ENCODE measurements around the gene LDLRAD2. TPM values are rescaled to one million over a fixed set of nuclear protein-coding genes. Genes with fewer than 3 reads are reported as not detected.
A peak's percentile ranks its signal among the peaks of the same experiment; 100 is the strongest.

Gene LDLRAD2
- polyA plus RNA-seq, 1 of the 3 experiments (the other 2 are of a cell fraction) = 0.02 TPM

GRCh38 chr1:21782868-21783678 is 29.0 kb upstream of the LDLRAD2 start, which contains the start of gene USP48:
Gene USP48, minus strand, starts transcription at chr1:21783149. Its CDS starts 192 bp downstream, at chr1:21782957.
- H3K9me2 ChIP-seq = no peaks in the 10 kb centered on the region
- H3K4me1 ChIP-seq (ENCODE audit: control insufficient read depth in 1 of 2, insufficient read depth in 2 of 2, low read depth in 1 of 2, low read length in 1 of 2) = peaks cover 0 to 3% of the 10 kb centered on the region in 2 experiments; a peak in 1 of 4 replicates
- H3K27ac ChIP-seq (ENCODE audit: low read depth in 2 of 2, low read length in 1 of 2) = peak within 1 kb of the TSS; percentile 99 to 100
- DNase-seq = peak; percentile 97
- ChIA-PET CTCF (interaction anchor here (0.7 to 1.7 kb wide), 9 partner anchors 33 to 413 kb away, joined by 3 to 7 read pairs (median 3); no protein-coding TSS in a partner anchor), POLR2A (no interaction called here)
- H2AFZ ChIP-seq (ENCODE audit: low read depth) = peak within 1 kb of the TSS; percentile 98
- no peaks in the 10 kb centered on the region for H3K27me3 ChIP-seq (ENCODE audit: insufficient read depth)
- peaks cover 22% of the 10 kb centered on the region for H4K20me1 ChIP-seq (ENCODE audit: insufficient read depth)
- H3F3A ChIP-seq (replicated peaks; ENCODE audit: insufficient read depth) = peaks cover 30% of the 10 kb centered on the region
- H3K4me2 ChIP-seq = peak within 1 kb of the TSS; percentile 93
- peaks cover 49% of the 10 kb centered on the region for H3K79me2 ChIP-seq (ENCODE audit: insufficient read depth)
- H3K36me3 ChIP-seq (replicated peaks in 1 of 2; ENCODE audit: control insufficient read depth in 1 of 2, insufficient read depth in 2 of 2, low read length in 1 of 2) = no peaks in the 10 kb centered on the region
- under 1% methylated on average over 20 of the region's 82 CpGs for WGBS (ENCODE audit: low lambda C conversion rate)
- no peaks in the 10 kb centered on the region for H3K9me3 ChIP-seq
- peak within 1 kb of the TSS; percentile 78 to 81 for H3K4me3 ChIP-seq (ENCODE audit: low read depth in 2 of 2, low read length in 1 of 2)
- H3K9ac ChIP-seq = peak within 1 kb of the TSS; percentile 100
- TF ChIP-seq SIN3A (IDR thresholded peaks at IDR 0.05; ENCODE audit: borderline replicate concordance, low read depth, low read length) (no peak), RFX5 (IDR thresholded peaks at IDR 0.05; ENCODE audit: low read length) (no peak), NRF1 (IDR thresholded peaks at IDR 0.05; ENCODE audit: low read depth, low read length) (peak; percentile 77), USF1 (IDR thresholded peaks at IDR 0.05; ENCODE audit: borderline replicate concordance, low read depth) (0 out of 2 replicates have a peak, but pooled peaks have one; percentile 28), IRF3 (IDR thresholded peaks at IDR 0.05; ENCODE audit: low read depth, low read length) (no peak), YY1 (IDR thresholded peaks at IDR 0.05; ENCODE audit: low read depth) (0 out of 2 replicates have a peak, but pooled peaks have one; percentile 23), FOXM1 (IDR thresholded peaks at IDR 0.05; ENCODE audit: low read depth) (no peak), RXRA (IDR thresholded peaks at IDR 0.05; ENCODE audit: borderline replicate concordance, low read depth) (no peak), GABPA (IDR thresholded peaks at IDR 0.05; ENCODE audit: low read depth) (peak; percentile 76), EP300 (IDR thresholded peaks at IDR 0.05; ENCODE audit: borderline replicate concordance in 1 of 2, low read depth in 1 of 2, low read length in 1 of 2) (0 out of 4 replicates have a peak, but pooled peaks of 1 of the 2 experiments have one; percentile 5), NFIC (IDR thresholded peaks at IDR 0.05; ENCODE audit: borderline replicate concordance) (no peak), REST (IDR thresholded peaks at IDR 0.05; ENCODE audit: low read depth, low read length) (no peak), MXI1 (IDR thresholded peaks at IDR 0.05; ENCODE audit: low read depth, low read length) (peak; percentile 47), USF2 (IDR thresholded peaks at IDR 0.05; ENCODE audit: borderline replicate concordance, low read depth, low read length) (no peak), SMC3 (IDR thresholded peaks at IDR 0.05; ENCODE audit: low read depth, low read length) (no peak), RAD21 (IDR thresholded peaks at IDR 0.05; ENCODE audit: low read length) (no peak), FOSL2 (IDR thresholded peaks at IDR 0.05; ENCODE audit: borderline replicate concordance, low read depth) (no peak), JUND (IDR thresholded peaks at IDR 0.05) (no peak), CHD2 (IDR thresholded peaks at IDR 0.05; ENCODE audit: low read length, partially characterized antibody) (no peak), TAF1 (IDR thresholded peaks at IDR 0.05; ENCODE audit: borderline replicate concordance, low read depth, low read length) (peak; percentile 90), CTCF (IDR thresholded peaks at IDR 0.05) (no peak), GATA2 (CRISPR knock-in tag; IDR thresholded peaks at IDR 0.05) (no peak), TCF12 (IDR thresholded peaks at IDR 0.05) (no peak), EZH2phosphoT487 (IDR thresholded peaks at IDR 0.05; ENCODE audit: borderline replicate concordance, low read depth) (no peak)

Measured in SK-N-SH (cell line).